ENCODE data around the gene ZNF783.
"Not testable (repeated sequence)": the region's sequence is repeated elsewhere in the genome, so short reads cannot be mapped to it uniquely, and the experiment has no call there.

Gene ZNF783

GRCh38 chr7:149245744-149246143, 16.3 kb upstream of the ZNF783 start:
- H3K27me3 ChIP-seq (ENCODE audit: control insufficient read depth, low read length) = no peaks in the 10 kb centered on the region
- H3K9me3 ChIP-seq (ENCODE audit: control insufficient read depth, insufficient read depth, low read length) = peaks cover 11% of the 10 kb centered on the region; the same call in 1 of the 2 replicates
- no peak overlapping the region for H3K4me3 ChIP-seq (ENCODE audit: low read length)
- no peak overlapping the region for H3K4me2 ChIP-seq (ENCODE audit: low read length)
- H3K4me1 ChIP-seq (ENCODE audit: control insufficient read depth, low read length) = peaks cover 25% of the 10 kb centered on the region
- H3K9me2 ChIP-seq (replicated peaks; ENCODE audit: control insufficient read depth, low read length) = no peaks in the 10 kb centered on the region
- no peak overlapping the region for H3K27ac ChIP-seq (ENCODE audit: low read depth, low read length)
- H4K20me1 ChIP-seq (ENCODE audit: control insufficient read depth, insufficient read depth, low read depth, low read length) = no peaks in the 10 kb centered on the region
- H3K79me2 ChIP-seq (ENCODE audit: control insufficient read depth, low read length) = peaks cover 73% of the 10 kb centered on the region
- peaks cover 30% of the 10 kb centered on the region for H3K36me3 ChIP-seq (ENCODE audit: control insufficient read depth, low read length)
- 0 out of 2 replicates have a peak, but pooled peaks cover 2% of the 10 kb centered on the region for H3F3A ChIP-seq (ENCODE audit: control insufficient read depth, insufficient read depth)
- TF ChIP-seq EZH2phosphoT487 (IDR thresholded peaks at IDR 0.05; ENCODE audit: borderline replicate concordance, low read length) = no peak
- TF ChIP-seq CTCF (IDR thresholded peaks at IDR 0.05; ENCODE audit: low read depth, low read length, poor library complexity, severe bottlenecking) = no peak

DNA sequence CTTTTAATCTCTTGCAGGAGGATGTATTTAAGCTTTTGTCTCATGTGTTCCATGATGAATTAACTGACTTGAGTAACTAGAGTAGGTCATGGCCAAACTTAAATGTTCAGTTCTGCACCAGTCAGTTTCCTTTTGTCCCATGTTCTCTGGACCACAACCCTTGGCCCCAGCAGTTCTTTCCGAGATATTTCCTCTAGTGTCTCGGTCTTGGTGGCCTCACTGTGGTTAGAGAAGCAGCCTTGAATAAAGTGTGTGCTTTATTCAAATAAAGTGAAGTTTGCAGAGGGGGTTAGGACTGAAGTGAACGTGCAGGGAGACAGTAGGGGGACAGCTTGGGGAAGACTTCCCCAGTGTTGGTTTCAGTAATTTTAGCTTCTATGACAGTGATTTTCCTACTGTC, 13.2 kb upstream of the ZNF783 start:
- peaks cover 22% of the 10 kb centered on the region for H3K4me1 ChIP-seq (ENCODE audit: control insufficient read depth, low read length)
- H3K4me2 ChIP-seq (ENCODE audit: low read length) = no peak overlapping the region
- H3K9me2 ChIP-seq (replicated peaks; ENCODE audit: control insufficient read depth, low read length) = no peaks in the 10 kb centered on the region
- no peaks in the 10 kb centered on the region for H3K9me3 ChIP-seq (ENCODE audit: control insufficient read depth, insufficient read depth, low read length)
- H3K27me3 ChIP-seq (ENCODE audit: control insufficient read depth, low read length) = no peaks in the 10 kb centered on the region
- H3F3A ChIP-seq (ENCODE audit: control insufficient read depth, insufficient read depth) = 0 out of 2 replicates have a peak, but pooled peaks cover 2% of the 10 kb centered on the region
- peaks cover 39% of the 10 kb centered on the region for H3K36me3 ChIP-seq (ENCODE audit: control insufficient read depth, low read length)
- H3K27ac ChIP-seq (ENCODE audit: low read depth, low read length) = no peak overlapping the region
- peaks cover 46% of the 10 kb centered on the region for H3K79me2 ChIP-seq (ENCODE audit: control insufficient read depth, low read length)
- TF ChIP-seq CTCF (IDR thresholded peaks at IDR 0.05; ENCODE audit: low read depth, low read length, poor library complexity, severe bottlenecking) (no peak), EZH2phosphoT487 (IDR thresholded peaks at IDR 0.05; ENCODE audit: borderline replicate concordance, low read length) (no peak)
- H4K20me1 ChIP-seq (ENCODE audit: control insufficient read depth, insufficient read depth, low read depth, low read length) = no peaks in the 10 kb centered on the region
- no peak overlapping the region for H3K4me3 ChIP-seq (ENCODE audit: low read length)

DNA sequence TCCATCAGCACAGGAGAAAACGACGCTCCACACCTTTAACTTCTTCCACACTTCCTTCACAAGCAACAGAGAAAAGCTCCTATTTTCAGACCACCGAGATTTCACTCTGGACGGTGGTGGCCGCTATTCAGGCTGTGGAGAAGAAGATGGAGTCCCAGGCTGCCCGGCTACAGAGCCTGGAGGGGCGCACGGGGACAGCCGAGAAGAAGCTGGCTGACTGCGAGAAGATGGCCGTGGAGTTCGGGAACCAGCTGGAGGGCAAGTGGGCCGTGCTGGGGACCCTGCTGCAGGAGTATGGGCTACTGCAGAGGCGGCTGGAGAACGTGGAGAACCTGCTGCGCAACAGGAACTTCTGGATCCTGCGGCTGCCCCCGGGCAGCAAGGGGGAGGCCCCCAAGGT, 11.8 kb upstream of the ZNF783 start:
- not testable (repeated sequence) for H4K20me1 ChIP-seq (ENCODE audit: control insufficient read depth, insufficient read depth, low read depth, low read length); H3F3A ChIP-seq (ENCODE audit: control insufficient read depth, insufficient read depth); H3K27ac ChIP-seq (ENCODE audit: low read depth, low read length); H3K9me3 ChIP-seq (ENCODE audit: control insufficient read depth, insufficient read depth, low read length); H3K27me3 ChIP-seq (ENCODE audit: control insufficient read depth, low read length); H3K4me2 ChIP-seq (ENCODE audit: low read length); H3K4me3 ChIP-seq (ENCODE audit: low read length); H3K9me2 ChIP-seq (replicated peaks; ENCODE audit: control insufficient read depth, low read length)
- Histone ChIP-seq H3K4me1 (ENCODE audit: control insufficient read depth, low read length) (peaks cover 16% of the 10 kb centered on the region), H3K79me2 (ENCODE audit: control insufficient read depth, low read length) (peaks cover 38% of the 10 kb centered on the region), H3K36me3 (ENCODE audit: control insufficient read depth, low read length) (peaks cover 53% of the 10 kb centered on the region)

GRCh38 chr7:149251518-149251917, 10.5 kb upstream of the ZNF783 start:
- not testable (repeated sequence) for H3K9me2 ChIP-seq (replicated peaks; ENCODE audit: control insufficient read depth, low read length); H3K27me3 ChIP-seq (ENCODE audit: control insufficient read depth, low read length); H3F3A ChIP-seq (ENCODE audit: control insufficient read depth, insufficient read depth); H3K4me3 ChIP-seq (ENCODE audit: low read length); H3K9me3 ChIP-seq (ENCODE audit: control insufficient read depth, insufficient read depth, low read length); H4K20me1 ChIP-seq (ENCODE audit: control insufficient read depth, insufficient read depth, low read depth, low read length); H3K27ac ChIP-seq (ENCODE audit: low read depth, low read length); H3K4me1 ChIP-seq (ENCODE audit: control insufficient read depth, low read length); H3K4me2 ChIP-seq (ENCODE audit: low read length)
- Histone ChIP-seq H3K36me3 (ENCODE audit: control insufficient read depth, low read length) (peaks cover 59% of the 10 kb centered on the region), H3K79me2 (ENCODE audit: control insufficient read depth, low read length) (peaks cover 24% of the 10 kb centered on the region)
